B cell (primary cell): Measurements from ENCODE around the gene CRY1. TPM values are rescaled to one million over a fixed set of nuclear protein-coding genes. Genes with fewer than 3 reads are reported as not detected.

Source experiments
- ATAC-seq: fragments of 200-7000 bp; cut with Tn5 transposase; one replicate; pipeline ENCODE4 v1.10.0; 2021; ENCODE audit warnings: low read depth, mild to moderate bottlenecking, moderate number of reproducible peaks, moderate library complexity
- CTCF ChIA-PET: fragments of 350-600 bp; sonication (Branson Sonifier 250); formaldehyde crosslinking; loops from one replicate; lab custom pipeline; 2021; ENCODE audit warnings: antibody characterized with exemption, inconsistent platforms; lab: Charles Lee
- POLR2A ChIA-PET: fragments of 350-600 bp; sonication (Branson Sonifier 250); formaldehyde crosslinking; loops from one replicate; lab custom pipeline; 2021; ENCODE audit warnings: antibody characterized with exemption; lab: Charles Lee
- DNase-seq: peaks from one replicate; pipeline ENCODE4 v3.0.0; 2013
- H2AFZ ChIP-seq: 2 replicates; pipeline ENCODE4 v1.6.1; 2012; ENCODE audit warnings: mild to moderate bottlenecking, low read depth, low read length; ENCODE audit not compliant: insufficient read depth, poor library complexity, severe bottlenecking
- H3K27ac ChIP-seq, 2 donors: 1 replicate in 1 of 2; 2 replicates in 1 of 2; pipeline ENCODE4 v1.5.1; 2012 to 2013; ENCODE audit warnings: low read length in 2 of 2, mild to moderate bottlenecking in 2 of 2, moderate library complexity in 1 of 2
- H3K27me3 ChIP-seq, 4 experiments: fragments of 200-600 bp in 1 of 4; sonication (generic) in 1 of 4; replicated peaks in 1 of 4; 1 replicate in 2 of 4; 2 replicates in 2 of 4; pipeline versions ENCODE4 v1.6.1 to v1.7.0; 2013 to 2016; ENCODE audit warnings: low read length in 3 of 4, mild to moderate bottlenecking in 2 of 4, mixed read lengths in 1 of 4, moderate library complexity in 1 of 4; ENCODE audit not compliant: insufficient read depth in 4 of 4, control insufficient read depth in 3 of 4; ENCODE audit errors: control extremely low read depth in 1 of 4
- H3K36me3 ChIP-seq, 2 experiments: replicated peaks in 1 of 2; 1 replicate in 1 of 2; 2 replicates in 1 of 2; pipeline versions ENCODE4 v1.6.1 to v1.7.1; 2013; ENCODE audit warnings: low read length in 1 of 2; ENCODE audit not compliant: insufficient read depth in 2 of 2, control insufficient read depth in 1 of 2; ENCODE audit errors: control extremely low read depth in 1 of 2, extremely low read depth in 1 of 2
- H3K4me1 ChIP-seq, 2 donors: fragments of 200-600 bp in 1 of 2; sonication (generic) in 1 of 2; 1 replicate in 1 of 2; 2 replicates in 1 of 2; pipeline versions ENCODE4 v1.5.1 to v1.6.1; 2013 to 2017; ENCODE audit warnings: low read length in 2 of 2; ENCODE audit not compliant: control insufficient read depth in 2 of 2, insufficient read depth in 2 of 2
- H3K4me2 ChIP-seq: replicated peaks from 2 replicates; pipeline ENCODE3; 2012; ENCODE audit warnings: mild to moderate bottlenecking, low read depth, low read length; ENCODE audit not compliant: poor library complexity, severe bottlenecking
- H3K4me3 ChIP-seq, 5 experiments: fragments of 200-600 bp in 1 of 5; sonication (generic) in 1 of 5; 1 replicate in 3 of 5; 2 replicates in 2 of 5; pipeline versions ENCODE4 v1.5.1 to v1.7.0; 2011 to 2016; ENCODE audit warnings: low read length in 4 of 5, mild to moderate bottlenecking in 4 of 5, low read depth in 2 of 5, control low read depth in 1 of 5, moderate library complexity in 1 of 5; ENCODE audit not compliant: insufficient read depth in 1 of 5; ENCODE audit errors: control extremely low read depth in 1 of 5, extremely low read depth in 1 of 5
- H3K79me2 ChIP-seq: fragments of 200-600 bp; sonication (generic); one replicate; pipeline ENCODE4 v1.6.0; 2016; ENCODE audit warnings: low read length; ENCODE audit not compliant: control insufficient read depth, insufficient read depth
- H3K9ac ChIP-seq: fragments of 200-600 bp; sonication (generic); 2 replicates; pipeline ENCODE4 v1.6.1; 2017; ENCODE audit warnings: mild to moderate bottlenecking, low read length, moderate library complexity
- H3K9me3 ChIP-seq, 3 donors: one replicate each; pipeline versions ENCODE4 v1.6.1 to v1.7.1; 2013; ENCODE audit warnings: low read length in 2 of 3; ENCODE audit not compliant: control insufficient read depth in 2 of 3, insufficient read depth in 1 of 3; ENCODE audit errors: control extremely low read depth in 1 of 3
- H4K20me1 ChIP-seq: 2 replicates; pipeline ENCODE4 v1.6.0; 2012; ENCODE audit warnings: mild to moderate bottlenecking, low read length; ENCODE audit not compliant: insufficient read depth, control insufficient read depth, poor library complexity, severe bottlenecking
- H3K27ac Mint-ChIP-seq: one replicate; pipeline ENCODE4 v1.8.0; 2021; ENCODE audit warnings: mixed read lengths
- H3K27me3 Mint-ChIP-seq: one replicate; pipeline ENCODE4 v1.8.0; 2021; ENCODE audit warnings: mixed read lengths
- H3K4me1 Mint-ChIP-seq: one replicate; pipeline ENCODE4 v1.8.0; 2021; ENCODE audit warnings: mixed read lengths
- H3K4me3 Mint-ChIP-seq: one replicate; pipeline ENCODE4 v1.8.0; 2021; ENCODE audit warnings: mixed read lengths
- H3K9me3 Mint-ChIP-seq: one replicate; pipeline ENCODE4 v1.8.0; 2022; ENCODE audit warnings: mixed read lengths; ENCODE audit not compliant: insufficient read depth
- CTCF ChIP-seq: fragments of 200-600 bp; IDR thresholded peaks from one replicate; pipeline ENCODE4 v1.8.0; 2022; ENCODE audit warnings: antibody characterized with exemption, mild to moderate bottlenecking
- EZH2 ChIP-seq: IDR thresholded peaks from 2 replicates; pipeline ENCODE4 v1.6.1; 2012; ENCODE audit warnings: borderline replicate concordance, low read depth, mild to moderate bottlenecking, moderate library complexity, low read length; ENCODE audit not compliant: insufficient read depth, poor library complexity, severe bottlenecking
- WGBS: methylation state at CpG from one replicate; pipeline ENCODE4 v1.1.5; 2013; ENCODE audit warnings: missing lambda C conversion rate; ENCODE audit not compliant: insufficient coverage; 5-methylcytosine and 5-hydroxymethylcytosine counted together
- intact Hi-C: fragments of 100-400 bp; cut with micrococcal nuclease; formaldehyde crosslinking; loops from one replicate; pipeline ENCODE4 v1.10.0; 2022
- polyA plus RNA-seq: library from polyadenylated mRNA; depleted of rRNA; stranded (reverse); fragments of >200 nt; gene quantifications from 2 replicates; pipeline ENCODE4 v1.2.3, GENCODE V29; 2012
- total RNA-seq, 2 donors: library from RNA; stranded (reverse); fragments of 120-200 nt in 1 of 2; gene quantifications; 1 replicate in 1 of 2; 2 replicates in 1 of 2; pipeline versions ENCODE4 v1.2.3 to v1.2.4, GENCODE V29; 2013 to 2022

Gene CRY1
- total and polyA plus RNA-seq, 2 donors (not counting 1 experiment from before 2014, with no cell fraction given) = 2.4 to 8.8 TPM

- no peak for ATAC-seq
- no peak overlapping the region for H2AFZ ChIP-seq
- WGBS = 100% methylated on average over 2 of the region's 2 CpGs
- POLR2A ChIA-PET = no interaction called here
- intact Hi-C loops = no loop called here
- DNase-seq = no peak
- H3K79me2 ChIP-seq = no peaks in the 10 kb centered on the region
- no peaks in the 10 kb centered on the region for H3K27me3 ChIP-seq
- no peak overlapping the region for H3K4me2 ChIP-seq
- H3K36me3 ChIP-seq = no peaks in the 10 kb centered on the region
- no peaks in the 10 kb centered on the region for H3K9me3 ChIP-seq
- TF ChIP-seq CTCF = no peak
- no peaks in the 10 kb centered on the region for H3K4me1 Mint-ChIP-seq
- H3K27me3 Mint-ChIP-seq = no peaks in the 10 kb centered on the region
- H3K9me3 Mint-ChIP-seq = no peaks in the 10 kb centered on the region
- CTCF ChIA-PET = interaction anchor here (1.2 kb wide), 1 partner anchor 14 kb away, joined by 3 read pairs; no protein-coding TSS in a partner anchor
- no peak overlapping the region for H3K9ac ChIP-seq
- no peak overlapping the region for H3K27ac ChIP-seq
- H3K4me1 ChIP-seq = no peaks in the 10 kb centered on the region
- H3K4me3 Mint-ChIP-seq = no peak overlapping the region
- no peak overlapping the region for H3K27ac Mint-ChIP-seq
- H3K4me3 ChIP-seq = no peak overlapping the region
- H4K20me1 ChIP-seq = no peaks in the 10 kb centered on the region
These were observed 98.6 kb downstream of the CRY1 start for GRCh38 chr12:106994579-106995220.

GRCh38 chr12:106987846-106988245 lies 105.5 kb downstream of the CRY1 start:
- H3K27ac ChIP-seq = no peak overlapping the region
- H3K4me3 ChIP-seq = no peak overlapping the region
- peak overlapping the region; percentile 82 for H3K4me2 ChIP-seq
- ATAC-seq = no peak
- Mint-ChIP-seq H3K27me3 (no peaks in the 10 kb centered on the region), H3K4me1 (peaks cover 28% of the 10 kb centered on the region), H3K4me3 (peak overlapping the region; percentile 95), H3K27ac (no peak overlapping the region), H3K9me3 (no peaks in the 10 kb centered on the region)
- ChIA-PET POLR2A (interaction anchor here (0.9 to 1.7 kb wide), 2 partner anchors 32 to 630 kb away, joined by 4 read pairs; partner anchors contain the start of genes POLR3B and TMEM263), CTCF (interaction anchor here (1.0 kb wide), 1 partner anchor 21 kb away, joined by 3 read pairs; no protein-coding TSS in a partner anchor)
- H3K27me3 ChIP-seq = no peaks in the 10 kb centered on the region
- no peaks in the 10 kb centered on the region for H3K36me3 ChIP-seq
- intact Hi-C loops = loop anchor here (1.0 kb wide), 2 partner anchors 33 to 105 kb away; partner anchors contain the start of genes CRY1 and TMEM263
- H3K79me2 ChIP-seq = no peaks in the 10 kb centered on the region
- H3K9me3 ChIP-seq = no peaks in the 10 kb centered on the region
- 100% methylated on average over 2 of the region's 6 CpGs for WGBS
- H3K4me1 ChIP-seq = peaks cover 13 to 16% of the 10 kb centered on the region in 2 donors
- H4K20me1 ChIP-seq = no peaks in the 10 kb centered on the region
- TF ChIP-seq CTCF (no peak), EZH2 (no peak)
- peak; percentile 8 for DNase-seq
- peak overlapping the region; percentile 89 for H2AFZ ChIP-seq
- H3K9ac ChIP-seq = no peak overlapping the region
